HG02678 (cell line): ENCODE results near the gene FAH.
A peak's percentile ranks its signal among the peaks of the same experiment; 100 is the strongest.
"Not testable (repeated sequence)": the region's sequence is repeated elsewhere in the genome, so short reads cannot be mapped to it uniquely, and the experiment has no call there.

Experiments
- ATAC-seq: cut with Tn5 transposase; IDR thresholded peaks from one replicate; pipeline ENCODE4 v1.9.1; 2021; ENCODE audit warnings: mild to moderate bottlenecking, moderate library complexity; ENCODE audit not compliant: unreplicated experiment

The FAH gene

DNA sequence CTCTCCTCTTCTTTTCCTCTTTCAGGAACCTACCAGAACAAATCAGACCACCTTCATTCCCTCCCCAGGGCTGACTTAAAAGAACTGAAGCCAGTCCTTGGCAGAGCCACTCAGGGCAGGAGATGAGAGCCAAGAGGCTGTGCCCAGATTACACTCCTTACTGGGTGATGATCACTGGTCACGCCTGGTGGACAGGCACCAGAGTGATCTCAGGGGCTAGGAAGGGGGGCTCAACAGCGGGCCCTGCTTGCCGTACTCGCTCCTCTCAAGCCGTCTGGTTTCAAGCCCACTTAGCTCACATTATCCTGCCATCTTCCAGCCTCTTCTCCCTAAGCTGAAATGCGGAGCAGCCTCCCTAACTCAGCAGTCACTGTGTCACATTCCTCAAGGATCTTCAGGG lies 1.7 kb upstream of the FAH start:
- ATAC-seq = no peak

DNA sequence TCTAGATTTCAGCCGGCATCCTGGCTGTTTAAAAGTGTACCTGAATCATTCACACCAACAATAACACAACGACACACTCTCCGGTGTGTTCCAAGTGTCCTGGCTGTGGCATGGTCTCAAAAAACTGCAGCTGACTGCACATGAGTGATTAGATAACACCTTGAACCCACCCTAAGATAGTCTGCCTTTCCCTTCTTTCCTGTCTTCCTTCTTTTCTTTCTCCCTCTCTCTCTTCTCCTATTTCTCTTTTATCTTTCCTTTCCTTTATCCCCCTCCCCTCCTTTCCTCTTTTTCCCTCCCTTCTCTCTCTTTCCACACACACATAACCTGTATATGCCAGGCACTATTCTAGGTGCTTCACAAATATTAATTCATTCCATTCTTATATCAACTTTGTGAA lies 1.2 kb upstream of the FAH start:
- ATAC-seq = no peak

- ATAC-seq = peak; percentile 62
Observed at GRCh38 chr15:80152180-80152895, 461 bp upstream of the FAH start.

DNA sequence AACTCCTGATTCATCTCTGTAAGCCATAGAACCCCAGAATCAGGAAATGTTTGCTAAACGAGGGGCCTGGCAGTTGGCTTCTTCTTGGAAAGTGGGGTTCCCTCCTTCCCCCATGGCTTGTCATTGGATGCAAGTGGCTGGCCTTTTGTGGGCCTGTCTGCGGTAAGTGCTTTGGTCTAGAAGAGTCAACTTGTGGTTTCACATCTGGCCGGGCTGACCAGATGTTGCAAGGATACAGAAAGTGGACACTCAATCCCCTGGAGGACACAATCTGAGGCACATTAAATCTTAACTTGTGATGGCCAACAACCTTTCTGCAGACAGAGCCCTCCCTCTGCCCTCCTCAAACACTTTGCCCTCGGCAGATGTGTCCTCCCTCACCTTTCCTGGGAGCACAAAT lies 1.1 kb downstream of the FAH start:
- no peak for ATAC-seq

GRCh38 chr15:80154336-80154735 lies 1.5 kb downstream of the FAH start:
- no peak for ATAC-seq

GRCh38 chr15:80155001-80155377 lies 2.2 kb downstream of the FAH start:
- ATAC-seq = no peak

- not testable (repeated sequence) for ATAC-seq
Observed at GRCh38 chr15:80155378-80156175, 2.8 kb downstream of the FAH start.

DNA sequence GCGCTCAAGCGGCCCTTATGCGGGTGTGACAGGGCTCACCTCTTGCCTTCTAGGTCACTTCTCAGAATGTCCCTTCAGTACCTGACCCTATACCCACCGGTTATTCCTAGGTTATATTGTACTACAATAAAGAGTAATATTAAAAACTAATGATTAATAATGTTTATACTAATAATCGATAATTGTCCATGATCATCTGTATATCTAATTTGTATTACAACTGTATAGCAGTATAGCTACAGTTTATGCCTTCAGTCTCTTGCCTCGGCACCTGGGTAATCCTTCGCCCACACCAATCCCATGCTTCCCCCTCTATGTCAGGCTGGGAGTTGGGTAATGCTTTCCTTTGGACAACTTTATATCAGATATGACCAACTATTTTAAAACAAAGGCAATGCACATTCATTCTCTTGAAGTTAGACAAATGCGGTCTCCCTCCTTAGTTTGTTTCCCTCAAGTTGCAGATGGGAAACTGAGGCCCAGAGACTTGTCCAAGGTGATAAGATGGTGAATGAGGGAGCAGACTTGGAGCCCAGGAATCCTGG lies 3.4 kb downstream of the FAH start:
- ATAC-seq = no peak

GRCh38 chr15:80157215-80157614 lies 4.4 kb downstream of the FAH start:
- no peak for ATAC-seq

DNA sequence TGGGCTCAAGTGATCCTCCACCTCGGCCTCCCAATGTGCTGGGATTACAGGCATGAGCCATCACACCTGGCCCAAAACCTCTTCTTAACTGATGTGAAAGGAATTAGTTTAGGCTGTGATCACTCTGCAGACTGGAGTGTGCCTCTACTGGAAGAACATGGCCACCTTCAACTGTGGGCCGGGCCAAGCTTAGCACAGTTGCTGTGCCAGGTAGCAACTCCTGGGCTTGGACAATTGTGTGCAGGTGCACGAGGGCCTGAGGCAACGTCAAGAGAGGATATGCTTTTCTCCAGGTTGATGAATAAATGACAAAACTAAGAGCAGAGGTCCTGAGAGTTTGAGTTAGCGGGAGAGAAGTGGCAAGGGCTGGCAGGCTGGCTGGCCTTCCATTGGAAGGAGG lies 6.5 kb downstream of the FAH start:
- ATAC-seq = no peak

DNA sequence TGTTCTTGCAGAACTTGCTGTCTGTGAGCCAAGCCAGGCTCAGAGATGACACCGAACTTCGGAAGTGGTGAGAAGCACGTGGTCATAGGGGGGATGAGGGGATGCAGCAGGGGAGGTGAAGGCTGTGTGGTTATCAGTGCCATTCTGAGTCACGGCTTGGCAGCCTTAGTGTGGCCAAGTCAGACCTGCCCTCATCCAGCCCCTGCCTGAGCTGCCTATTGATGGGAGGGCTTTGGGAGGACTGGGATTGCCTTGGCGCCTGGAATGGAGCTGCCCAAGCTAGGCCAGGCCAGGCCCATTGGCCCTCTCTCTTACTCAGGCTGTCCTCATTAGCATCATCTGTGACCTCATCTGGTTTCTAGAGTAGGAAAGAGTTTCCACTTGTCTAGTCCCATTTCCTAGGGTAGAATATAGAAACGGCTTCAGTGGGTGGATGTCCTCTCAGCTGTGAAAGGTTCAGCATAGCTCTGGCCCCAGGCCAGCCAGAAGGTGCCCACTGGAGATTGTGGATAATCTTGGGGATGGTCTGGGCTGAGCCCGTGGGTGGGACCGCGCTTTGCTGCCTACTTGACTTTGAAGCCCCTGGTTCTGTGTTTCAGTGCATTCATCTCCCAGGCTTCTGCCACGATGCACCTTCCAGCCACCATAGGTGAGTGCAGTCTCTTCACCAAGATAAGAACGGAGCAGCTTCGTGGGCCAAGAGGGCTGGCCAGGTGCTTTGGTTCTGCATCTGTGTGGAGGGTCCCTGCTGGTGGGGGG lies 7.2 kb downstream of the FAH start:
- peak; percentile 44 for ATAC-seq

GRCh38 chr15:80160570-80161156 lies 7.9 kb downstream of the FAH start:
- peak; percentile 72 for ATAC-seq

- no peak for ATAC-seq
Observed at GRCh38 chr15:80161468-80162016, 8.7 kb downstream of the FAH start.

GRCh38 chr15:80162059-80162554 lies 9.3 kb downstream of the FAH start:
- ATAC-seq = no peak

GRCh38 chr15:80163217-80163616 lies 10.4 kb downstream of the FAH start:
- no peak for ATAC-seq

GRCh38 chr15:80163897-80164296 lies 11.1 kb downstream of the FAH start:
- no peak for ATAC-seq

- no peak for ATAC-seq
Observed at GRCh38 chr15:80167936-80168335, 15.1 kb downstream of the FAH start.

DNA sequence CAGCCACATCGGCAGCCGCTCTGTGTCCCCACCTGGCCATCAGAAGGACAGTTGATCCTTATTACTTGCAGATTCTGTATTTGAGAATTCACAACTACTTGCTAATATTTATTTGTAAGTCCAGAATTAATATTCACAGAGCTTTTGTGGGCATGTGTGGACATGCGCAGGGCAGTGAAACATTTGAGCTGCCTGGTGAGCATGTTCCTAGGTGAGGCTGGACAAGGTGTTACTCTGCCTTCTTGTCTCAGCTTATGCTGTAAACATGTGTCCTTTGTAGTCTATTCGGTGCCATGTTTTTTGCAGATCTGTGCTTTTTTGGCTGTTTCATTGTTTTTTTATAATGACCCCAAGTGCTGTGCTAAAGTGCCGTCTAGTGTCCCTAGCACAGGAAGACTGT lies 15.6 kb downstream of the FAH start:
- ATAC-seq = no peak

GRCh38 chr15:80169768-80170357 lies 17.1 kb downstream of the FAH start:
- ATAC-seq = no peak

- no peak for ATAC-seq
Observed at GRCh38 chr15:80170596-80170995, 17.8 kb downstream of the FAH start.
